GM12878 (cell line): ENCODE measurements around the gene CLEC16A. TPM values are rescaled to one million over a fixed set of nuclear protein-coding genes. Genes with fewer than 3 reads are reported as not detected.

Source experiments
- BCL11A ChIP-seq: IDR thresholded peaks from 2 replicates; pipeline ENCODE4 v1.6.1; 2011; ENCODE audit warnings: low read depth, low read length
- CBX5 ChIP-seq: sonication (generic); IDR thresholded peaks from 2 replicates; pipeline ENCODE4 v1.6.1; 2016; ENCODE audit warnings: low read depth, moderate library complexity, mild to moderate bottlenecking, inconsistent platforms
- EED ChIP-seq: sonication (generic); IDR thresholded peaks from 2 replicates; pipeline ENCODE4 v1.6.1; 2016; ENCODE audit warnings: antibody characterized with exemption, low read depth
- IKZF1 ChIP-seq: fragments of 450-650 bp; conservative IDR thresholded peaks from 2 replicates; pipeline ENCODE4 v1.6.1; 2017; ENCODE audit warnings: antibody characterized with exemption, mild to moderate bottlenecking
- NFXL1 ChIP-seq: fragments of 450-650 bp; IDR thresholded peaks from 2 replicates; pipeline ENCODE4 v1.6.1; 2017; ENCODE audit warnings: antibody characterized with exemption, mild to moderate bottlenecking, borderline replicate concordance
- NFYA ChIP-seq: IDR thresholded peaks from 2 replicates; pipeline ENCODE4 v1.6.1; 2011; ENCODE audit warnings: low read depth, mild to moderate bottlenecking, low read length, improper control_type of control experiment, borderline replicate concordance
- NFYB ChIP-seq: IDR thresholded peaks from 2 replicates; pipeline ENCODE4 v1.6.1; 2011; ENCODE audit warnings: low read depth, mild to moderate bottlenecking, low read length, improper control_type of control experiment, moderate library complexity; ENCODE audit not compliant: insufficient read depth
- PAX5 ChIP-seq: IDR thresholded peaks from 2 replicates; pipeline ENCODE4 v1.6.1; 2011; ENCODE audit warnings: low read depth, low read length, borderline replicate concordance
- PAX8 ChIP-seq: fragments of 450-650 bp; IDR thresholded peaks from 2 replicates; pipeline ENCODE4 v1.6.1; 2017; ENCODE audit warnings: mild to moderate bottlenecking, moderate library complexity
- RAD51 ChIP-seq: fragments of 450-650 bp; IDR thresholded peaks from 2 replicates; pipeline ENCODE4 v1.6.1; 2016; ENCODE audit warnings: moderate library complexity, mild to moderate bottlenecking, inconsistent platforms
- RB1 ChIP-seq: fragments of 450-650 bp; formaldehyde crosslinking; IDR thresholded peaks from 2 replicates; pipeline ENCODE4 v1.6.1; 2017; ENCODE audit warnings: mild to moderate bottlenecking, borderline replicate concordance
- SIN3A ChIP-seq: IDR thresholded peaks from 2 replicates; pipeline ENCODE4 v1.6.1; 2012; ENCODE audit warnings: low read depth, low read length, improper control_type of control experiment
- SMAD1 ChIP-seq: fragments of 450-650 bp; IDR thresholded peaks from 2 replicates; pipeline ENCODE4 v1.6.1; 2018; ENCODE audit warnings: mild to moderate bottlenecking, low read depth; ENCODE audit not compliant: partially characterized antibody
- SREBF2 ChIP-seq: IDR thresholded peaks from 2 replicates; pipeline ENCODE4 v1.6.1; 2012; ENCODE audit warnings: mild to moderate bottlenecking, low read length
- YBX1 ChIP-seq: fragments of 450-650 bp; IDR thresholded peaks from 2 replicates; pipeline ENCODE4 v1.6.1; 2016; ENCODE audit warnings: antibody characterized with exemption
- YY1 ChIP-seq: IDR thresholded peaks from 2 replicates; pipeline ENCODE4 v1.6.1; 2011; ENCODE audit warnings: low read depth, mild to moderate bottlenecking, low read length
- ZNF622 ChIP-seq: fragments of 450-650 bp; IDR thresholded peaks from 2 replicates; pipeline ENCODE4 v1.6.1; 2017; ENCODE audit warnings: mild to moderate bottlenecking, inconsistent platforms
- ZSCAN29 ChIP-seq: fragments of 450-650 bp; IDR thresholded peaks from 2 replicates; pipeline ENCODE4 v1.6.1; 2017; ENCODE audit warnings: mild to moderate bottlenecking, moderate library complexity
- polyA plus RNA-seq, 11 experiments: library from polyadenylated mRNA; depleted of rRNA in 4 of 11; unstranded in 6 of 11; stranded (reverse) in 5 of 11; fragments of >200 nt; fragmentation: Nextera tagmentation in 4 of 11; fragmentation: Illumina TruSeq in 1 of 11; extraction: Ambion mirVana in 4 of 11; extraction: Trizol in 1 of 11; gene quantifications; 1 replicate in 1 of 11; 2 replicates in 10 of 11; pipeline versions ENCODE4 v1.2.1 to v1.2.3, GENCODE V29; 2011 to 2016; ENCODE audit warnings: inconsistent platforms in 2 of 11, missing spikeins in 2 of 11, low read depth in 1 of 11
- total RNA-seq, 4 experiments: library from RNA; depleted of rRNA in 3 of 4; stranded (reverse); fragments of >200 nt in 3 of 4; fragmentation: Illumina TruSeq in 1 of 4; extraction: Trizol in 1 of 4; gene quantifications; 2 replicates each; pipeline versions ENCODE4 v1.2.1 to v1.2.3, GENCODE V29; 2013 to 2021
- TF ChIP-seq, protein P1 (sequence below): fragments of 450-650 bp; IDR thresholded peaks from 2 replicates; pipeline ENCODE4 v1.6.1; 2017; ENCODE audit warnings: low read depth, mild to moderate bottlenecking, moderate library complexity
- TF ChIP-seq, protein P2 (sequence below): IDR thresholded peaks from 2 replicates; pipeline ENCODE4 v1.6.1; 2012; ENCODE audit warnings: low read depth, low read length, improper control_type of control experiment
- TF ChIP-seq, protein P3 (sequence below): fragments of 450-650 bp; formaldehyde crosslinking; IDR thresholded peaks from 2 replicates; pipeline ENCODE4 v1.4.0; 2022; ENCODE audit warnings: mild to moderate bottlenecking, moderate library complexity
- TF ChIP-seq, protein P4 (sequence below): fragments of 150-350 bp; IDR thresholded peaks from 2 replicates; pipeline ENCODE4 v1.6.1; 2016; ENCODE audit warnings: low read depth, low read length

CLEC16A gene
- total and polyA plus RNA-seq, 10 of the 15 experiments (the other 5 are each of a cell fraction or from before 2014, with no cell fraction given), result 1.5 to 28.8 (median 19.2) TPM

DNA sequence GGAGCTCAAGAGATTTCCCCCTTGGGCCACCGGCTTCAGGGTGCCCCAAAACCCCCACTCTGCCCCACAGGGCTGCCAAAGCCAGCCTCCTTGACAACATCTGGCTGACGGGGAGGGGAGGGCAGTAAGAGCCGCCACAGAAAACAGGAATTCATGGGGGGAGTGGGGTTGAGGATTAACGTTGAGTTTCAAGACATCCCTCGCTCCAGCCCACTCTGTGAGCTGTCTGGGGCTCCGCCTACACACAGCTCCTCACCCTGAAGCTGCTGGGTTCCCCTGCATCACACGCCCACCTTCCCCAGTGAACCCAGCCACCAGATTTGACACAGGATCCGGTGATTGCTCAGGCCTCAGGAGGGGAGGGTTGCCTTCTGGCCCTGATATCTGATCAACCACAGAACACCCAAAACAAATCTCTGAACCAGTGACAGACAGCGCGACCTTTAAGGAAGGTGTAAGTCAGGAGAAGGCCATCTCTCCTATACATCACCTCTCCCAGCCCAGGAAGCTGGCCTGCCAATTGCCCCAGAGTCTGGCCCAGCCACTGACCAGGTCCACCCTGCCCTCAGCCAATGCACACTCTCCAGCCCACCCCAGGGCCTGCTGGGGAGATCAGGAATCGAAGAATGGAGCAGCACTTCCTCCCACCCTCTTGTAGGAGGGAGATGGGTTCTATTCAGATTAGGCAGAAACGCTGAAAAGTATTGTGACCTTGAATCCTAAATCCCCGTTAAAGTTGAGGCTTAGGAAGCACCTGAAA, 132.1 kb downstream of the CLEC16A start (continued):
- TF ChIP-seq, protein P1, sequence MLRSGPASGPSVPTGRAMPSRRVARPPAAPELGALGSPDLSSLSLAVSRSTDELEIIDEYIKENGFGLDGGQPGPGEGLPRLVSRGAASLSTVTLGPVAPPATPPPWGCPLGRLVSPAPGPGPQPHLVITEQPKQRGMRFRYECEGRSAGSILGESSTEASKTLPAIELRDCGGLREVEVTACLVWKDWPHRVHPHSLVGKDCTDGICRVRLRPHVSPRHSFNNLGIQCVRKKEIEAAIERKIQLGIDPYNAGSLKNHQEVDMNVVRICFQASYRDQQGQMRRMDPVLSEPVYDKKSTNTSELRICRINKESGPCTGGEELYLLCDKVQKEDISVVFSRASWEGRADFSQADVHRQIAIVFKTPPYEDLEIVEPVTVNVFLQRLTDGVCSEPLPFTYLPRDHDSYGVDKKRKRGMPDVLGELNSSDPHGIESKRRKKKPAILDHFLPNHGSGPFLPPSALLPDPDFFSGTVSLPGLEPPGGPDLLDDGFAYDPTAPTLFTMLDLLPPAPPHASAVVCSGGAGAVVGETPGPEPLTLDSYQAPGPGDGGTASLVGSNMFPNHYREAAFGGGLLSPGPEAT, result peak; percentile 61; the same call in 1 of the 2 replicates
- TF ChIP-seq NFYB, result no peak
- no peak for TF ChIP-seq NFYA
- no peak for TF ChIP-seq PAX8
- TF ChIP-seq, protein P2, sequence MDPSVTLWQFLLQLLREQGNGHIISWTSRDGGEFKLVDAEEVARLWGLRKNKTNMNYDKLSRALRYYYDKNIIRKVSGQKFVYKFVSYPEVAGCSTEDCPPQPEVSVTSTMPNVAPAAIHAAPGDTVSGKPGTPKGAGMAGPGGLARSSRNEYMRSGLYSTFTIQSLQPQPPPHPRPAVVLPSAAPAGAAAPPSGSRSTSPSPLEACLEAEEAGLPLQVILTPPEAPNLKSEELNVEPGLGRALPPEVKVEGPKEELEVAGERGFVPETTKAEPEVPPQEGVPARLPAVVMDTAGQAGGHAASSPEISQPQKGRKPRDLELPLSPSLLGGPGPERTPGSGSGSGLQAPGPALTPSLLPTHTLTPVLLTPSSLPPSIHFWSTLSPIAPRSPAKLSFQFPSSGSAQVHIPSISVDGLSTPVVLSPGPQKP, result no peak
- TF ChIP-seq, protein P3, sequence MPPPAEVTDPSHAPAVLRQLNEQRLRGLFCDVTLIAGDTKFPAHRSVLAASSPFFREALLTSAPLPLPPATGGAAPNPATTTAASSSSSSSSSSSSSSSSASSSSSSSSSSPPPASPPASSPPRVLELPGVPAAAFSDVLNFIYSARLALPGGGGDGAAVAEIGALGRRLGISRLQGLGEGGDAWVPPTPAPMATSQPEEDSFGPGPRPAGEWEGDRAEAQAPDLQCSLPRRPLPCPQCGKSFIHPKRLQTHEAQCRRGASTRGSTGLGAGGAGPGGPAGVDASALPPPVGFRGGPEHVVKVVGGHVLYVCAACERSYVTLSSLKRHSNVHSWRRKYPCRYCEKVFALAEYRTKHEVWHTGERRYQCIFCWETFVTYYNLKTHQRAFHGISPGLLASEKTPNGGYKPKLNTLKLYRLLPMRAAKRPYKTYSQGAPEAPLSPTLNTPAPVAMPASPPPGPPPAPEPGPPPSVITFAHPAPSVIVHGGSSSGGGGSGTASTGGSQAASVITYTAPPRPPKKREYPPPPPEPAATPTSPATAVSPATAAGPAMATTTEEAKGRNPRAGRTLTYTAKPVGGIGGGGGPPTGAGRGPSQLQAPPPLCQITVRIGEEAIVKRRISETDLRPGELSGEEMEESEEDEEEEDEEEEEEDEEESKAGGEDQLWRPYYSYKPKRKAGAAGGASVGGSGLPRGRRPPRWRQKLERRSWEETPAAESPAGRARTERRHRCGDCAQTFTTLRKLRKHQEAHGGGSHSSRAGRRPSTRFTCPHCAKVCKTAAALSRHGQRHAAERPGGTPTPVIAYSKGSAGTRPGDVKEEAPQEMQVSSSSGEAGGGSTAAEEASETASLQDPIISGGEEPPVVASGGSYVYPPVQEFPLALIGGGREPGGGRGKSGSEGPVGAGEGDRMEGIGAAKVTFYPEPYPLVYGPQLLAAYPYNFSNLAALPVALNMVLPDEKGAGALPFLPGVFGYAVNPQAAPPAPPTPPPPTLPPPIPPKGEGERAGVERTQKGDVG (CRISPR knock-in tag), result no peak
- TF ChIP-seq RAD51, result no peak
- TF ChIP-seq, protein P4, sequence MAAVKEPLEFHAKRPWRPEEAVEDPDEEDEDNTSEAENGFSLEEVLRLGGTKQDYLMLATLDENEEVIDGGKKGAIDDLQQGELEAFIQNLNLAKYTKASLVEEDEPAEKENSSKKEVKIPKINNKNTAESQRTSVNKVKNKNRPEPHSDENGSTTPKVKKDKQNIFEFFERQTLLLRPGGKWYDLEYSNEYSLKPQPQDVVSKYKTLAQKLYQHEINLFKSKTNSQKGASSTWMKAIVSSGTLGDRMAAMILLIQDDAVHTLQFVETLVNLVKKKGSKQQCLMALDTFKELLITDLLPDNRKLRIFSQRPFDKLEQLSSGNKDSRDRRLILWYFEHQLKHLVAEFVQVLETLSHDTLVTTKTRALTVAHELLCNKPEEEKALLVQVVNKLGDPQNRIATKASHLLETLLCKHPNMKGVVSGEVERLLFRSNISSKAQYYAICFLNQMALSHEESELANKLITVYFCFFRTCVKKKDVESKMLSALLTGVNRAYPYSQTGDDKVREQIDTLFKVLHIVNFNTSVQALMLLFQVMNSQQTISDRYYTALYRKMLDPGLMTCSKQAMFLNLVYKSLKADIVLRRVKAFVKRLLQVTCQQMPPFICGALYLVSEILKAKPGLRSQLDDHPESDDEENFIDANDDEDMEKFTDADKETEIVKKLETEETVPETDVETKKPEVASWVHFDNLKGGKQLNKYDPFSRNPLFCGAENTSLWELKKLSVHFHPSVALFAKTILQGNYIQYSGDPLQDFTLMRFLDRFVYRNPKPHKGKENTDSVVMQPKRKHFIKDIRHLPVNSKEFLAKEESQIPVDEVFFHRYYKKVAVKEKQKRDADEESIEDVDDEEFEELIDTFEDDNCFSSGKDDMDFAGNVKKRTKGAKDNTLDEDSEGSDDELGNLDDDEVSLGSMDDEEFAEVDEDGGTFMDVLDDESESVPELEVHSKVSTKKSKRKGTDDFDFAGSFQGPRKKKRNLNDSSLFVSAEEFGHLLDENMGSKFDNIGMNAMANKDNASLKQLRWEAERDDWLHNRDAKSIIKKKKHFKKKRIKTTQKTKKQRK, result no peak
- TF ChIP-seq RB1, result no peak
- 0 out of 2 replicates have a peak, but pooled peaks have one; percentile 26 for TF ChIP-seq SIN3A
- no peak for TF ChIP-seq YY1
- no peak for TF ChIP-seq SMAD1
- peak; percentile 55; the same call in 1 of the 2 replicates for TF ChIP-seq PAX5
- TF ChIP-seq NFXL1, result no peak
- no peak for TF ChIP-seq YBX1
- peak; percentile 28; the same call in 1 of the 2 replicates for TF ChIP-seq EED
- TF ChIP-seq BCL11A, result 0 out of 2 replicates have a peak, but pooled peaks have one; percentile 20
- TF ChIP-seq SREBF2, result no peak
- 0 out of 2 replicates have a peak, but pooled peaks have one; percentile 31 for TF ChIP-seq CBX5
- TF ChIP-seq IKZF1, result peak; percentile 80
- no peak for TF ChIP-seq ZNF622
- no peak for TF ChIP-seq ZSCAN29
